SH-SY5Y (cell line): ENCODE results near the gene RNF166.

ENCODE experiments used
- GATA2 ChIP-seq: IDR thresholded peaks from 2 replicates; pipeline ENCODE4 v1.6.1; 2011; ENCODE audit warnings: mild to moderate bottlenecking, low read depth, low read length
- GATA3 ChIP-seq: IDR thresholded peaks from 2 replicates; pipeline ENCODE4 v1.6.1; 2011; ENCODE audit warnings: low read depth, mild to moderate bottlenecking, low read length, moderate library complexity

GRCh38 chr16:88732172-88732960 lies 26.2 kb upstream of the RNF166 start:
- TF ChIP-seq GATA2: no peak
- no peak for TF ChIP-seq GATA3
